Esophagus (tissue), 2 donors: Measurements from ENCODE around the gene CCDC167. TPM values are rescaled to one million over a fixed set of nuclear protein-coding genes. Genes with fewer than 3 reads are reported as not detected.

Source experiments
- H3K27ac ChIP-seq, 2 donors: one replicate each; pipeline ENCODE4 v1.5.1; 2013; ENCODE audit warnings: low read depth in 2 of 2, mild to moderate bottlenecking in 2 of 2, inconsistent platforms in 1 of 2, low read length in 1 of 2, moderate library complexity in 1 of 2
- H3K27me3 ChIP-seq, 2 donors: one replicate each; pipeline ENCODE4 v1.6.1; 2013; ENCODE audit warnings: low read length in 2 of 2, control low read depth in 1 of 2, mild to moderate bottlenecking in 1 of 2; ENCODE audit not compliant: insufficient read depth in 2 of 2, control insufficient read depth in 1 of 2
- H3K36me3 ChIP-seq, 2 donors: one replicate each; pipeline ENCODE4 v1.6.1; 2013; ENCODE audit warnings: low read length in 1 of 2; ENCODE audit not compliant: control insufficient read depth in 2 of 2, insufficient read depth in 2 of 2
- H3K4me1 ChIP-seq, 2 donors: one replicate each; pipeline ENCODE4 v1.6.1; 2013; ENCODE audit warnings: low read length in 1 of 2; ENCODE audit not compliant: control insufficient read depth in 2 of 2, insufficient read depth in 2 of 2
- H3K4me3 ChIP-seq, 2 donors: one replicate each; pipeline ENCODE4 v1.5.1; 2013; ENCODE audit warnings: low read length in 2 of 2, mild to moderate bottlenecking in 2 of 2, low read depth in 1 of 2, moderate library complexity in 1 of 2
- H3K9me3 ChIP-seq, 2 donors: one replicate each; pipeline ENCODE4 v1.6.1; 2013; ENCODE audit warnings: mild to moderate bottlenecking in 2 of 2, low read depth in 1 of 2, low read length in 1 of 2, moderate library complexity in 1 of 2; ENCODE audit not compliant: control insufficient read depth in 2 of 2, insufficient read depth in 1 of 2
- WGBS, 2 donors: extraction: QIAGEN DNeasy Blood & Tissue Kit; methylation state at CpG; one replicate each; pipeline ENCODE4 v1.1.7; 2013; 5-methylcytosine and 5-hydroxymethylcytosine counted together
- polyA plus RNA-seq, 2 donors: library from polyadenylated mRNA; stranded (reverse); fragments of 200-250 nt; gene quantifications; one replicate each; pipeline ENCODE4 v1.2.3, GENCODE V29; 2013
- donor health status: healthy with polysubstance abuse.
- donor health status: Bipolar disorder and iron deficiency.

Gene CCDC167
- polyA plus RNA-seq, 2 donors = 24.1 to 44.6 TPM

- 78 to 87% methylated on average over 5 of the region's 5 CpGs for WGBS, 2 donors
- H3K36me3 ChIP-seq = no peaks in the 10 kb centered on the region
- H3K27me3 ChIP-seq = no peaks in the 10 kb centered on the region
- H3K4me1 ChIP-seq = peaks cover 3 to 7% of the 10 kb centered on the region in 2 donors
- no peak overlapping the region for H3K27ac ChIP-seq
- H3K4me3 ChIP-seq = no peak overlapping the region
- no peaks in the 10 kb centered on the region for H3K9me3 ChIP-seq
These were observed 31.8 kb upstream of the CCDC167 start for GRCh38 chr6:37531437-37532036.

GRCh38 chr6:37531026-37531425 lies 31.3 kb upstream of the CCDC167 start:
- Histone ChIP-seq H3K4me3 (no peak overlapping the region), H3K27me3 (no peaks in the 10 kb centered on the region), H3K4me1 (peaks cover under 1 to 5% of the 10 kb centered on the region in 2 donors), H3K9me3 (no peaks in the 10 kb centered on the region), H3K27ac (no peak overlapping the region), H3K36me3 (no peaks in the 10 kb centered on the region)
- 83 to 84% methylated on average over 4 of the region's 4 CpGs for WGBS, 2 donors

DNA sequence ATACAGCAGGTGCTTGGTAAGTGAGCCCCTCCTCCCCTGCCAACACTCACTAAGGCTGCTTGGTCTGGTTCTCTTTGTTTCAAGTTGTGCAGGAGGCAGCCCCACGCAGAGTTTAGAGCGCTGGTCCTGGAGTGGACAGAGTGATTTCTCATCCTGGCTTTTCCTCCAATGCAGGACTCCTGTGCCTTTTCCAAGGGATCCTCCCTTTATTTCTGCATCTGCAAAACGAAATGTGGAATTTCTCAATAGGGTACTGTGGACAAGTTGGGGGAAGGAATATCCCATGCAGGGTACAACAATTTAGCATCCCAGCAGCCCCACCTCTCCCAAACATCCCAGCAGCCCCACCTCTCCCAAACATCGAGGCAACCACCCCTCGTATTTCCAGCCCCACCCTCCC lies 30.6 kb upstream of the CCDC167 start:
- Histone ChIP-seq H3K27ac (no peak overlapping the region), H3K27me3 (no peaks in the 10 kb centered on the region), H3K36me3 (no peaks in the 10 kb centered on the region), H3K4me3 (no peak overlapping the region), H3K9me3 (no peaks in the 10 kb centered on the region), H3K4me1 (peaks cover 0 to 3% of the 10 kb centered on the region in 2 donors)
- 44 to 45% methylated on average over 5 of the region's 5 CpGs for WGBS, 2 donors

DNA sequence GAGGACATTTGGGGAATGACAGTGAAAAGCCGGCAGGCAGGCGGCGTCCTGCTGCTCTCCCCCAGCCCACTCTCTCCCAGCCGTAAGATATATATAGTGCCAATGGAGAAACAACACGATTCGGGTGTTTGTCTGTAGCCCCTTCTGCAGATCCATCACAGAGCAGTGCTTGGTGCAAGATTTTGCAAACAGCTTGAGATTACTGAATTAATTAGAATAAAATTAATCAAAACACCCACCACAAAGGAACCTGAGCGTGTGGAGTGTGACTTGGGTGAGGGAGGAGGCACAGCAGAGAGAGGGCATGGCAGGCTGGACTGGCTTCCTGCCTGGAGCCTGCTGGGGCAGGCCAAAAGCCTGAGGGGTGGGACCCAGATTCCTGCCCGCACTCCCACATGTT lies 28.8 kb upstream of the CCDC167 start:
- H3K27me3 ChIP-seq = no peaks in the 10 kb centered on the region

DNA sequence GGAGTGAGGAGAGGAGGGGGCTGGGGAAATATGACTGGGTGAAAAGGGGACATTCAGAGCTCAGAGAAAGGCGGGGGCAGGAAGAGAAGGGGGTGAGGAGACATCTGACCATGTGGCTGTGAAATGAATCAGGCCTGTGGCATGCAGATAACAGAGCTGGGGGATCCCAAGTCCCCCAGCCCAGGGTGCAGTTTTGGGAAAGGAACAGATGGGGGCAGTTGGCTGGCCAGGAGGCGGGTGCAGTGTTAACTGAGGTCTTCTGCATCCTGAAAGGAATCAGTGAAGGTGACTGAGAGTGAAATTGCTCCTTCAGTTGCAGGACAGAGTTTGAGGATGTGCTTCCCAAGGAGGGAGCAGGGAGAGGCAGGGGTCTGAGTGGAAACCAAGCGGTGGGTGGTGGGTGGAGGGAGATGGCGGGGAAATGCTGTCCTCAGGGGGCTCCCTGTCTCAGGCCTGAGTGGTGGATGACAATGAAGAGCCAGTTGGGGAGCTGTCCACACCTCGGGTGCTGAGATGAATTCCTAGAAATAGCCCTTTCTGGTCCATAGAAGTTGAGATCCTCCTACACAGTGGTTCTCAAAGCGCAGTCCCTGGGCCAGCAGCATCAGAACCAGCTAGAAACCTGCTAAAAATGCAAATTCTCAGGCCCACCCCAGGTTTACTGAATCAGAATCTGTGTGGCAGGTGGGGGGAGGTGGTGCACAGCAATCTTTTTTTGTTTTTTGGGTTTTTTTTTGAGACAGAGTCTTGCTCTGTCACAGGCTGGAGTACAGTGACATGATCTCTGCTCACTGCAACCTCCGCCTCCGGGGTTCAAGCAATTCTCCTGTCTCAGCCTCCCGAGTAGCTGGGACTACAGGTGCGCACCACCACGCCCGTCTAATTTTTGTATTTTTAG lies 26.0 kb upstream of the CCDC167 start:
- H3K4me3 ChIP-seq = no peak overlapping the region
- WGBS, 2 donors = 72 to 74% methylated on average over 12 of the region's 12 CpGs
- H3K9me3 ChIP-seq = no peaks in the 10 kb centered on the region
- no peaks in the 10 kb centered on the region for H3K27me3 ChIP-seq
- peaks cover 2 to 3% of the 10 kb centered on the region in 2 donors for H3K4me1 ChIP-seq
- H3K36me3 ChIP-seq = no peaks in the 10 kb centered on the region
- H3K27ac ChIP-seq = no peak overlapping the region

More for the DNA sequence above, 28.8 kb upstream of the CCDC167 start:
- 37 to 46% methylated on average over 8 of the region's 8 CpGs for WGBS, 2 donors
- Histone ChIP-seq H3K9me3 (no peaks in the 10 kb centered on the region), H3K36me3 (no peaks in the 10 kb centered on the region), H3K27ac (no peak overlapping the region), H3K4me3 (no peak overlapping the region), H3K4me1 (peaks cover 2 to 3% of the 10 kb centered on the region in 2 donors)

- Histone ChIP-seq H3K4me1 (peaks cover 2 to 3% of the 10 kb centered on the region in 2 donors), H3K27me3 (no peaks in the 10 kb centered on the region), H3K9me3 (no peaks in the 10 kb centered on the region), H3K36me3 (no peaks in the 10 kb centered on the region), H3K27ac (no peak overlapping the region), H3K4me3 (no peak overlapping the region)
- WGBS, 2 donors = 84 to 90% methylated on average over 4 of the region's 4 CpGs
These were observed 25.3 kb upstream of the CCDC167 start for GRCh38 chr6:37524970-37525318.

DNA sequence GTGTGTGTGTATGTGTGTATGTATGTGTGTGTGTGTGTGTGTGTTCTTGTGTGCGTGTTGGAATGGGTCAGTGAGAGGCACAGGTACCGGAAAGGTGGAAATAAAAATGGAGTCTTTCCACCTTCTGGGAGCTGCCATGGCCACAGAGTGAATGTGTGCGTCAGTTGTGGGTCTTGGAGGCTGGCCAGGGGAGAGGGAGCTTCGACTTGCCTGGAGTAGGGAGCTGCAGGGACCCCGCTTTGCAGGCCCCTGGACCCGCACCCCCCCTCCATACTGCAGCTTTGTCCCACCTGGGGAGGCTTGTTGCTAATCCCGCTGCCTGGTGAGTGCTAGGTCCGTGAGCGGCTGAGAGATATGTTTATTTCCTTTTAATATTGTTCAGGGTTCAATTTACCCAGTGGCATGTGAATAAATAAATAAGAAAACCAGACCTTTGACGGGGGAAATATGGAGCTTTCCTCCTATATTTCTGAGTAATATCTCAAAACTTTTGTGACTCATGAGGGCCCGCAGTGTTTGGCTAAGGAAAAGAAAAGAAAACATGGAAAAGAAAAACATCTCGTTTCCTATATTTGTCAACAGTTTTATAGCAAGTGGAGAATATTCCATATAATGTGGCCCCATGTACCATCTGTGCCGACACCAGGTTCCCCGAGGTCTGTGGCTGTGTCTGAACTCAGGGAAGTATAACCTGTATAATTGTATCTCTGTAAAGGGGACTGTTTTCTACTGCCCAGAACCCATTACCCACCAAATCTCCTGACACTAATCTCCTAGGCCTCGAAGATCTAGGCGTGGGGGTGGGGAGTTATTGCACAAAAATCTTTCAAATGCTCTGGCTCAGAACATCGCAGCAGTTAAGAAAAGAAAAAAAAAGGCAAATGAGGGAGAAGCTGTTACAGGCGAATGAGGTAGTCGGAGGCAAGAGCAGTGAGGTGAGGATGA lies 24.6 kb upstream of the CCDC167 start:
- H3K4me1 ChIP-seq = peaks cover 2 to 3% of the 10 kb centered on the region in 2 donors
- H3K27me3 ChIP-seq = no peaks in the 10 kb centered on the region
- H3K9me3 ChIP-seq = no peaks in the 10 kb centered on the region
- WGBS, 2 donors = 71 to 78% methylated on average over 19 of the region's 19 CpGs
- no peak overlapping the region for H3K27ac ChIP-seq
- no peak overlapping the region for H3K4me3 ChIP-seq
- no peaks in the 10 kb centered on the region for H3K36me3 ChIP-seq

DNA sequence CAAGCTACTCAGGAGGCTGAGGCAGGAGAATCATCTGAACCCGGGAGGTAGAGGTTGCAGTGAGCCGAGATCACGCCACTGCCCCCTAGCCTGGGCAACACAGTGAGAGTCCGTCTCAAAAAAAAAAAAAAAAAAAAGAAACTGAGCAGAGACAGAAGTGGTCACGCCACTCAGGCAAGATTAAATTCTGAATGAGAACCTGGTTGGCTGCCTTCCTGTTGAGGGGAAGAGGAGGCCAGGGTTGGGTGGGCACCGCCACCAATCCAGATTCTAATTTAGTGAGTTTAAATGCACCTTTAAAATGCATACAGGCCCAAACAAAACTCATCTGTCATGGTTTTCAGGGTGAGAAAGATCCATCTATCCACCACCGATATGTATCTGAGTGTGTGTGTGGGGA lies 23.7 kb upstream of the CCDC167 start:
- H3K36me3 ChIP-seq = no peaks in the 10 kb centered on the region
- no peaks in the 10 kb centered on the region for H3K9me3 ChIP-seq
- H3K4me1 ChIP-seq = peaks cover 2 to 3% of the 10 kb centered on the region in 2 donors
- no peaks in the 10 kb centered on the region for H3K27me3 ChIP-seq
- WGBS, 2 donors = 70 to 73% methylated on average over 7 of the region's 7 CpGs
- H3K4me3 ChIP-seq = no peak overlapping the region
- H3K27ac ChIP-seq = no peak overlapping the region

GRCh38 chr6:37522836-37523235 lies 23.1 kb upstream of the CCDC167 start:
- H3K27me3 ChIP-seq = no peaks in the 10 kb centered on the region
- H3K4me3 ChIP-seq = no peak overlapping the region
- H3K4me1 ChIP-seq = peaks cover 0 to 2% of the 10 kb centered on the region in 2 donors
- no peak overlapping the region for H3K27ac ChIP-seq
- no peaks in the 10 kb centered on the region for H3K9me3 ChIP-seq
- H3K36me3 ChIP-seq = no peaks in the 10 kb centered on the region
- 82 to 88% methylated on average over 3 of the region's 3 CpGs for WGBS, 2 donors
